ENCODE results near the gene CDK14. TPM values are rescaled to one million over a fixed set of nuclear protein-coding genes. Genes with fewer than 3 reads are reported as not detected.

The CDK14 gene
- total RNA-seq, 4 donors from 2014 or later = 3.5 to 5.1 (median 3.9) TPM

- Histone ChIP-seq H3K27ac (no peak overlapping the region), H3K36me3 (no peaks in the 10 kb centered on the region), H3K4me3 (no peak overlapping the region), H3K4me1 (no peaks in the 10 kb centered on the region), H3K9me3 (no peaks in the 10 kb centered on the region), H3K27me3 (no peaks in the 10 kb centered on the region)
- no peak for DNase-seq (ENCODE audit: low spot score in 2 of 2)
- TF ChIP-seq POLR2AphosphoS5 (IDR thresholded peaks at IDR 0.05) (no peak), POLR2A (IDR thresholded peaks at IDR 0.05) (no peak), EP300 (IDR thresholded peaks at IDR 0.05) (no peak), CTCF (IDR thresholded peaks at IDR 0.05) (no peak)
- 85% methylated on average over 2 of the region's 2 CpGs for WGBS
Observed at GRCh38 chr7:90858546-90858945, 262.4 kb downstream of the CDK14 start.

- no peaks in the 10 kb centered on the region for H3K4me1 ChIP-seq
- no peak for DNase-seq (ENCODE audit: low spot score in 2 of 2)
- no peak for TF ChIP-seq POLR2A (IDR thresholded peaks at IDR 0.05)
- TF ChIP-seq CTCF (IDR thresholded peaks at IDR 0.05) = no peak
- TF ChIP-seq POLR2AphosphoS5 (IDR thresholded peaks at IDR 0.05) = no peak
- no peak for TF ChIP-seq EP300 (IDR thresholded peaks at IDR 0.05)
- H3K27ac ChIP-seq = no peak overlapping the region
- no peaks in the 10 kb centered on the region for H3K9me3 ChIP-seq
- no peak overlapping the region for H3K4me3 ChIP-seq
- H3K27me3 ChIP-seq = no peaks in the 10 kb centered on the region
- no peaks in the 10 kb centered on the region for H3K36me3 ChIP-seq
Observed at GRCh38 chr7:90859521-90859920, 263.4 kb downstream of the CDK14 start.

- TF ChIP-seq CTCF (IDR thresholded peaks at IDR 0.05) (no peak), POLR2AphosphoS5 (IDR thresholded peaks at IDR 0.05) (no peak), POLR2A (IDR thresholded peaks at IDR 0.05) (no peak), EP300 (IDR thresholded peaks at IDR 0.05) (no peak)
- no peak overlapping the region for H3K4me3 ChIP-seq
- no peak overlapping the region for H3K27ac ChIP-seq
- H3K36me3 ChIP-seq = no peaks in the 10 kb centered on the region
- H3K27me3 ChIP-seq = no peaks in the 10 kb centered on the region
- no peak for DNase-seq (ENCODE audit: low spot score in 2 of 2)
- WGBS = 80% methylated on average over 1 of the region's 1 CpG
- H3K4me1 ChIP-seq = no peaks in the 10 kb centered on the region
- H3K9me3 ChIP-seq = no peaks in the 10 kb centered on the region
Observed at GRCh38 chr7:90864088-90864487, 268.0 kb downstream of the CDK14 start.

- no peak for TF ChIP-seq CTCF (IDR thresholded peaks at IDR 0.05)
- no peak for TF ChIP-seq POLR2AphosphoS5 (IDR thresholded peaks at IDR 0.05)
- TF ChIP-seq POLR2A (IDR thresholded peaks at IDR 0.05) = no peak
- no peak for TF ChIP-seq EP300 (IDR thresholded peaks at IDR 0.05)
- no peak for DNase-seq (ENCODE audit: low spot score in 2 of 2)
- no peak overlapping the region for H3K4me3 ChIP-seq
- H3K9me3 ChIP-seq = no peaks in the 10 kb centered on the region
- H3K4me1 ChIP-seq = no peaks in the 10 kb centered on the region
- H3K27me3 ChIP-seq = no peaks in the 10 kb centered on the region
- 100% methylated on average over 1 of the region's 1 CpG for WGBS
- no peak overlapping the region for H3K27ac ChIP-seq
- H3K36me3 ChIP-seq = no peaks in the 10 kb centered on the region
Observed at GRCh38 chr7:90869335-90869734, 273.2 kb downstream of the CDK14 start.

GRCh38 chr7:90876701-90877100, 280.6 kb downstream of the CDK14 start:
- no peak for TF ChIP-seq EP300 (IDR thresholded peaks at IDR 0.05)
- TF ChIP-seq POLR2A (IDR thresholded peaks at IDR 0.05) = no peak
- no peak for TF ChIP-seq CTCF (IDR thresholded peaks at IDR 0.05)
- TF ChIP-seq POLR2AphosphoS5 (IDR thresholded peaks at IDR 0.05) = no peak
- H3K36me3 ChIP-seq = no peaks in the 10 kb centered on the region
- H3K4me3 ChIP-seq = no peak overlapping the region
- H3K27me3 ChIP-seq = no peaks in the 10 kb centered on the region
- H3K27ac ChIP-seq = no peak overlapping the region
- no peaks in the 10 kb centered on the region for H3K4me1 ChIP-seq
- H3K9me3 ChIP-seq = no peaks in the 10 kb centered on the region
- no peak for DNase-seq (ENCODE audit: low spot score in 2 of 2)
- 94% methylated on average over 2 of the region's 2 CpGs for WGBS
